Neural cell (in vitro differentiated cells): ENCODE measurements around the gene GZMM. TPM values are rescaled to one million over a fixed set of nuclear protein-coding genes. Genes with fewer than 3 reads are reported as not detected.

Experiments used
- H2AFZ ChIP-seq: fragments of 200-600, 300-800 bp; sonication (generic), shearing (Covaris generic); 2 replicates; pipeline ENCODE4 v1.6.0; 2014; ENCODE audit warnings: low read depth, mild to moderate bottlenecking, antibody characterized with exemption, low read length, moderate library complexity
- H3F3A ChIP-seq: fragments of 200-600 bp; shearing (Covaris generic); 2 replicates; pipeline ENCODE4 v1.6.1; 2016; ENCODE audit warnings: mild to moderate bottlenecking, moderate library complexity, mixed read lengths, antibody characterized with exemption, low read length; ENCODE audit not compliant: insufficient read depth, poor library complexity, severe bottlenecking
- H3K27ac ChIP-seq: fragments of 200-600, 300-800 bp; sonication (generic), shearing (Covaris generic); 2 replicates; pipeline ENCODE4 v1.5.1; 2014; ENCODE audit warnings: mild to moderate bottlenecking, low read length, moderate library complexity
- H3K27me3 ChIP-seq: fragments of 300-800, 200-600 bp; sonication (generic), shearing (Covaris generic); 2 replicates; pipeline ENCODE4 v1.6.0; 2014; ENCODE audit warnings: mild to moderate bottlenecking, low read depth, low read length, moderate library complexity; ENCODE audit not compliant: insufficient read depth
- H3K36me3 ChIP-seq: fragments of 300-800, 200-600 bp; sonication (generic), shearing (Covaris generic); 2 replicates; pipeline ENCODE4 v1.5.1; 2014; ENCODE audit warnings: mild to moderate bottlenecking, antibody characterized with exemption, low read length, moderate library complexity; ENCODE audit not compliant: insufficient read depth
- H3K4me2 ChIP-seq: fragments of 300-800, 200-600 bp; sonication (generic), shearing (Covaris generic); 2 replicates; pipeline ENCODE4 v1.6.0; 2014; ENCODE audit warnings: mild to moderate bottlenecking, low read length
- H3K4me3 ChIP-seq: fragments of 300-800, 200-600 bp; sonication (generic), shearing (Covaris generic); 2 replicates; pipeline ENCODE4 v1.5.1; 2014; ENCODE audit warnings: mild to moderate bottlenecking, low read length, moderate library complexity
- H3K79me2 ChIP-seq: fragments of 200-600 bp; shearing (Covaris generic); replicated peaks from 2 replicates; pipeline ENCODE4 v1.6.0; 2014; ENCODE audit warnings: mild to moderate bottlenecking, low read length, moderate library complexity; ENCODE audit not compliant: insufficient read depth
- H3K9ac ChIP-seq: fragments of 300-800, 200-600 bp; sonication (generic), shearing (Covaris generic); 2 replicates; pipeline ENCODE4 v1.6.1; 2016; ENCODE audit warnings: mild to moderate bottlenecking, low read length, mixed read lengths
- H3K9me2 ChIP-seq: fragments of 200-600 bp; shearing (Covaris generic); 2 replicates; pipeline ENCODE4 v1.6.1; 2016; ENCODE audit warnings: mild to moderate bottlenecking, low read length, mixed read lengths; ENCODE audit not compliant: insufficient read depth
- H3K9me3 ChIP-seq: fragments of 200-600, 300-800 bp; sonication (generic), shearing (Covaris generic); 2 replicates; pipeline ENCODE4 v1.6.1; 2016; ENCODE audit warnings: mild to moderate bottlenecking, mixed run types, low read length, moderate library complexity, mixed read lengths
- H4K20me1 ChIP-seq: fragments of 200-600 bp; shearing (Covaris generic); 2 replicates; pipeline ENCODE4 v1.6.1; 2016; ENCODE audit warnings: mild to moderate bottlenecking, mixed run types; ENCODE audit not compliant: insufficient read depth
- EP300 ChIP-seq: fragments of 450-650 bp; conservative IDR thresholded peaks from 2 replicates; pipeline ENCODE4 v1.6.1; 2014; ENCODE audit warnings: antibody characterized with exemption, mild to moderate bottlenecking, moderate library complexity; ENCODE audit not compliant: poor library complexity, severe bottlenecking
- EZH2 ChIP-seq: fragments of 200-600, 300-800 bp; shearing (Covaris generic), sonication (generic); IDR thresholded peaks from 2 replicates; pipeline ENCODE4 v1.6.1; 2014; ENCODE audit warnings: antibody characterized with exemption, low read length, borderline replicate concordance, mild to moderate bottlenecking; ENCODE audit not compliant: insufficient read depth, poor library complexity, severe bottlenecking
- MXI1 ChIP-seq: fragments of 450-650 bp; conservative IDR thresholded peaks from 2 replicates; pipeline ENCODE4 v1.6.1; 2014; ENCODE audit warnings: antibody characterized with exemption, mild to moderate bottlenecking; ENCODE audit not compliant: poor library complexity, severe bottlenecking
- POLR2AphosphoS5 ChIP-seq: IDR thresholded peaks from 2 replicates; pipeline ENCODE4 v1.6.1; 2012
- RAD21 ChIP-seq: fragments of 450-650 bp; conservative IDR thresholded peaks from 2 replicates; pipeline ENCODE4 v1.6.1; 2014; ENCODE audit warnings: antibody characterized with exemption, mild to moderate bottlenecking, moderate library complexity
- REST ChIP-seq: IDR thresholded peaks from 2 replicates; pipeline ENCODE4 v1.6.1; 2012; ENCODE audit warnings: borderline replicate concordance
- SMC3 ChIP-seq: fragments of 450-650 bp; conservative IDR thresholded peaks from 2 replicates; pipeline ENCODE4 v1.6.1; 2014; ENCODE audit warnings: antibody characterized with exemption, mild to moderate bottlenecking, moderate library complexity; ENCODE audit not compliant: poor library complexity
- TAF1 ChIP-seq: IDR thresholded peaks from 2 replicates; pipeline ENCODE4 v1.6.1; 2012; ENCODE audit warnings: low read depth
- polyA plus RNA-seq: library from polyadenylated mRNA; depleted of rRNA; stranded (reverse); fragments of >200 nt; gene quantifications from 2 replicates; pipeline ENCODE4 v1.2.3, GENCODE V29; 2014
- TF ChIP-seq, protein P1 (sequence below): fragments of 450-650 bp; IDR thresholded peaks from 2 replicates; pipeline ENCODE4 v1.5.1; 2014; ENCODE audit warnings: antibody characterized with exemption, mild to moderate bottlenecking, moderate library complexity; ENCODE audit not compliant: poor library complexity, severe bottlenecking

The GZMM gene
- polyA plus RNA-seq, 1 donor from 2014 or later = 0.38 TPM

- H3K4me3 ChIP-seq = no peak overlapping the region
- H3K79me2 ChIP-seq = no peaks in the 10 kb centered on the region
- H3K27ac ChIP-seq = no peak overlapping the region
- no peak overlapping the region for H3K9ac ChIP-seq
- no peaks in the 10 kb centered on the region for H3F3A ChIP-seq
- no peaks in the 10 kb centered on the region for H3K9me3 ChIP-seq
- no peaks in the 10 kb centered on the region for H3K9me2 ChIP-seq
- no peak overlapping the region for H3K4me2 ChIP-seq
- no peak for TF ChIP-seq MXI1
- TF ChIP-seq EP300 = no peak
- no peak for TF ChIP-seq SMC3
- TF ChIP-seq POLR2AphosphoS5 = no peak
- TF ChIP-seq, protein P1, sequence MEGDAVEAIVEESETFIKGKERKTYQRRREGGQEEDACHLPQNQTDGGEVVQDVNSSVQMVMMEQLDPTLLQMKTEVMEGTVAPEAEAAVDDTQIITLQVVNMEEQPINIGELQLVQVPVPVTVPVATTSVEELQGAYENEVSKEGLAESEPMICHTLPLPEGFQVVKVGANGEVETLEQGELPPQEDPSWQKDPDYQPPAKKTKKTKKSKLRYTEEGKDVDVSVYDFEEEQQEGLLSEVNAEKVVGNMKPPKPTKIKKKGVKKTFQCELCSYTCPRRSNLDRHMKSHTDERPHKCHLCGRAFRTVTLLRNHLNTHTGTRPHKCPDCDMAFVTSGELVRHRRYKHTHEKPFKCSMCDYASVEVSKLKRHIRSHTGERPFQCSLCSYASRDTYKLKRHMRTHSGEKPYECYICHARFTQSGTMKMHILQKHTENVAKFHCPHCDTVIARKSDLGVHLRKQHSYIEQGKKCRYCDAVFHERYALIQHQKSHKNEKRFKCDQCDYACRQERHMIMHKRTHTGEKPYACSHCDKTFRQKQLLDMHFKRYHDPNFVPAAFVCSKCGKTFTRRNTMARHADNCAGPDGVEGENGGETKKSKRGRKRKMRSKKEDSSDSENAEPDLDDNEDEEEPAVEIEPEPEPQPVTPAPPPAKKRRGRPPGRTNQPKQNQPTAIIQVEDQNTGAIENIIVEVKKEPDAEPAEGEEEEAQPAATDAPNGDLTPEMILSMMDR = no peak
- TF ChIP-seq REST = no peak
- no peak for TF ChIP-seq RAD21
- TF ChIP-seq TAF1 = no peak
- no peak for TF ChIP-seq EZH2
- H3K27me3 ChIP-seq = peaks cover 33% of the 10 kb centered on the region
- H2AFZ ChIP-seq = no peak overlapping the region
- no peaks in the 10 kb centered on the region for H4K20me1 ChIP-seq
- no peaks in the 10 kb centered on the region for H3K36me3 ChIP-seq
Observed at GRCh38 chr19:501646-502045, 42.2 kb upstream of the GZMM start.

DNA sequence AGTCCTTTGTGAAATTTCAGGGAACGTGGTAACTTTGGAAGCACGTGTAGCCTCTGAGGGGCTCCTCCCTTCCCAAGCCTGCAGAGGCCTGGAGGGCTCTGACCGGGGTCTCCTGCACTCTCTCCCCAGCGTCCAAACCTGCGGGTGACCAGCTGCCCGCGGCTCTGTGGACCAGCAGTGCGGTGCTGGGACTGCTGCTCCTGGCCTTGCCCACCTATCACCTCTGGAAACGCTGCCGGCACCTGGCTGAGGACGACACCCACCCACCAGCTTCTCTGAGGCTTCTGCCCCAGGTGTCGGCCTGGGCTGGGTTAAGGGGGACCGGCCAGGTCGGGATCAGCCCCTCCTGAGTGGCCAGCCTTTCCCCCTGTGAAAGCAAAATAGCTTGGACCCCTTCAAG, 39.2 kb upstream of the GZMM start:
- Histone ChIP-seq H3K9me2 (no peaks in the 10 kb centered on the region), H4K20me1 (no peaks in the 10 kb centered on the region), H3K79me2 (peaks cover 12% of the 10 kb centered on the region), H2AFZ (no peak overlapping the region), H3K27me3 (peaks cover 5% of the 10 kb centered on the region), H3K4me3 (no peak overlapping the region), H3K9ac (no peak overlapping the region), H3K4me2 (no peak overlapping the region), H3K27ac (no peak overlapping the region), H3K9me3 (no peaks in the 10 kb centered on the region), H3F3A (no peaks in the 10 kb centered on the region), H3K36me3 (no peaks in the 10 kb centered on the region)
- TF ChIP-seq RAD21 (no peak), EZH2 (no peak), TAF1 (no peak), MXI1 (no peak), POLR2AphosphoS5 (no peak), EP300 (no peak), REST (no peak), SMC3 (no peak)
- TF ChIP-seq, protein P1 = no peak
